GM12891 (cell line): ENCODE measurements around the gene BAX.

Experiments used
- PAX5 ChIP-seq: IDR thresholded peaks from 2 replicates; pipeline ENCODE4 v1.6.1; 2011; ENCODE audit warnings: low read length, moderate library complexity, mild to moderate bottlenecking; ENCODE audit not compliant: insufficient read depth, severe bottlenecking
- POLR2A ChIP-seq: IDR thresholded peaks from 2 replicates; pipeline ENCODE4 v1.6.1; 2011; ENCODE audit warnings: low read depth, low read length, control low read depth
- POLR2AphosphoS5 ChIP-seq: IDR thresholded peaks from 2 replicates; pipeline ENCODE4 v1.6.1; 2011; ENCODE audit warnings: low read depth, low read length, control low read depth
- POU2F2 ChIP-seq: IDR thresholded peaks from 2 replicates; pipeline ENCODE4 v1.6.1; 2011; ENCODE audit warnings: low read depth, mild to moderate bottlenecking, control low read depth, low read length, moderate library complexity
- SPI1 ChIP-seq: IDR thresholded peaks from 2 replicates; pipeline ENCODE4 v1.6.1; 2011; ENCODE audit warnings: low read depth, low read length, control low read depth
- TAF1 ChIP-seq: IDR thresholded peaks from 2 replicates; pipeline ENCODE4 v1.6.1; 2011; ENCODE audit warnings: low read depth, low read length, control low read depth

GRCh38 chr19:48918071-48918470 lies 36.6 kb upstream of the BAX start:
- no peak for TF ChIP-seq POLR2AphosphoS5
- no peak for TF ChIP-seq TAF1
- no peak for TF ChIP-seq POLR2A
- TF ChIP-seq PAX5 = no peak
- TF ChIP-seq POU2F2 = no peak
- no peak for TF ChIP-seq SPI1
